ENCODE measurements around the gene MARVELD1.

DNA sequence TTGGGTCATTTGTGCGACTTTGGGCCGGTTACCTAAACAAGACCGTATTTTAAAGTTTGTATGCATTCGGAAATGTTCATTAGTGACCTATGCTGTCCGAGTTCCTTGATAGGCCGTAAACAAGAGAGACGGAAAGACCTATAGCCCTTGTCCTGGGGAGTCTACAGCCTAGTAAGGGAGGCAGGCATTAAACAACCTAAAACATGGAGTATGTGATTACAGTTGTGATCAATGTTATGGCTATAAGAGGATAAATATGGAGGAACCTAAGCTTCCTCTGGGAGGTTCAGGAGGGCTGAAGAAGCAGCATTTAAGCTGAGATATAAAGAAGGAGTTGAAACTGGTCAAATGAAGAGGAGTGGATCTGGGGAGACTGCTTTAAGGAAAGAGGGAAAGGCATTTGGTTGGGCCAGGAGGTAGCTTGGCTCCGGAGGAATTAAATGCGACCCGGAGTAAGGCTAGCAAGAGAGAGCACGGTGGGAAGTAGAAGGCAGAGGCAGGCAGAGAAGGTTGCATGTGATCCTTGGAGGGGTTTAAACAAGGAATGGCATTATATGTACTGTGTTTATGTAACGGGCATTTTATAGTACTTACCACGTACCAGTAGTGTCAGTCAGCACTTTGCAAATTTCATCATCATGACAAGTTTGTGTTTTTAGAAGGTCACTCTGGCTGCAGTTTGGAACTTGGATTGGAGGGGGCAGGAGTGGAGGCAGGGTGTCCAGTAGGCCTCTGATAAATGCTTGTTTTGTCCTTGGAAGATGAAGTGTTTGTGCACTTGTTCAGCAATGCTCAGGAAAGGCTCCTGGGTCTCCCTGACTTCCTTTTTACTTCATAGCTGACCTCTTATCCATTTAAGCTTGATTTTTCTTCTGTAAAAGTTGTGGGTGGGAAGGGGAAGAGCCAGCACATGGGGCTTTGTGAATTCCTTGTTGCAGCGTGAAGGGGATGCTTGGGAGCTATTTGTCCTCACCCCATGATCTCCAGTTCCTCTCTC is 25.4 kb upstream of the MARVELD1 start:
- TF ChIP-seq, protein P1, sequence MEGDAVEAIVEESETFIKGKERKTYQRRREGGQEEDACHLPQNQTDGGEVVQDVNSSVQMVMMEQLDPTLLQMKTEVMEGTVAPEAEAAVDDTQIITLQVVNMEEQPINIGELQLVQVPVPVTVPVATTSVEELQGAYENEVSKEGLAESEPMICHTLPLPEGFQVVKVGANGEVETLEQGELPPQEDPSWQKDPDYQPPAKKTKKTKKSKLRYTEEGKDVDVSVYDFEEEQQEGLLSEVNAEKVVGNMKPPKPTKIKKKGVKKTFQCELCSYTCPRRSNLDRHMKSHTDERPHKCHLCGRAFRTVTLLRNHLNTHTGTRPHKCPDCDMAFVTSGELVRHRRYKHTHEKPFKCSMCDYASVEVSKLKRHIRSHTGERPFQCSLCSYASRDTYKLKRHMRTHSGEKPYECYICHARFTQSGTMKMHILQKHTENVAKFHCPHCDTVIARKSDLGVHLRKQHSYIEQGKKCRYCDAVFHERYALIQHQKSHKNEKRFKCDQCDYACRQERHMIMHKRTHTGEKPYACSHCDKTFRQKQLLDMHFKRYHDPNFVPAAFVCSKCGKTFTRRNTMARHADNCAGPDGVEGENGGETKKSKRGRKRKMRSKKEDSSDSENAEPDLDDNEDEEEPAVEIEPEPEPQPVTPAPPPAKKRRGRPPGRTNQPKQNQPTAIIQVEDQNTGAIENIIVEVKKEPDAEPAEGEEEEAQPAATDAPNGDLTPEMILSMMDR (IDR thresholded peaks at IDR 0.05), result no peak
- no peak for TF ChIP-seq POLR2A (IDR thresholded peaks at IDR 0.05)

Data from testis (tissue), 2 donors.